IMR-90 (cell line): ENCODE data around the gene RHOBTB1.
"Not testable (repeated sequence)": the region's sequence is repeated elsewhere in the genome, so short reads cannot be mapped to it uniquely, and the experiment has no call there.

Source experiments
- CEBPB ChIP-seq: IDR thresholded peaks from 2 replicates; pipeline ENCODE4 v1.6.1; 2012; ENCODE audit warnings: low read depth, low read length, improper control_type of control experiment
- CTCF ChIP-seq: conservative IDR thresholded peaks from 2 replicates; pipeline ENCODE4 v1.5.1; 2012; ENCODE audit warnings: mild to moderate bottlenecking, low read depth, low read length, improper control_type of control experiment
- FOS ChIP-seq: fragments of 150-350 bp; IDR thresholded peaks from 2 replicates; pipeline ENCODE4 v1.6.1; 2016; ENCODE audit warnings: low read depth, low read length
- MAFK ChIP-seq: IDR thresholded peaks from 2 replicates; pipeline ENCODE4 v1.6.1; 2012; ENCODE audit warnings: low read depth, low read length, improper control_type of control experiment
- MXI1 ChIP-seq: IDR thresholded peaks from 2 replicates; pipeline ENCODE4 v1.6.1; 2012; ENCODE audit warnings: low read depth, mild to moderate bottlenecking, low read length, moderate library complexity, borderline replicate concordance
- POLR2A ChIP-seq: IDR thresholded peaks from 2 replicates; pipeline ENCODE4 v1.6.1; 2012; ENCODE audit warnings: mild to moderate bottlenecking, low read depth, low read length
- RCOR1 ChIP-seq: IDR thresholded peaks from 2 replicates; pipeline ENCODE4 v1.6.1; 2012; ENCODE audit warnings: mild to moderate bottlenecking, low read length, improper control_type of control experiment; ENCODE audit not compliant: insufficient replicate concordance

DNA sequence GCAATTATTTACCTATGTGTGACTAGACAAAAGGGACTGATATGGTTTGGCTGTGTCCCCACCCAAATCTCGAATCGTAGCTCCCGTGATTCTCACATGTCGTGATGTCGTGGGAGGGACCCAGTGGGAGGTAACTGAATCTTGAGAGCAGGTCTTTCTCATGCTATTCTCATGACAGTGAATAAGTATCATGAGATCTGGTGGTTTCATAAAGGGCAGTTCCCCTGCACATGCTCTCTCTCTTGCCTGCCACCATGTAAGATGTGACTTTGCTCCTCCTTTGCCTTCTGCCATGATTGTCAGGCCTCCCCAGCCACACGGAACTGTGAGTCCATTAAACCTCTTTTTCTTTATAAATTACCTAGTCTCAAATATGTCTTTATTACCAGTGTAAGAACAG is 37.2 kb downstream of the RHOBTB1 start:
- TF ChIP-seq CTCF, RCOR1, MAFK, POLR2A, MXI1, CEBPB, FOS: not testable (repeated sequence)
